NT2/D1 (cell line): Measurements from ENCODE around the gene DNAJC18.

ENCODE experiments used
- SUZ12 ChIP-seq: IDR thresholded peaks from 2 replicates; pipeline ENCODE4 v1.6.1; 2011; ENCODE audit not compliant: insufficient read length, insufficient read depth; ENCODE audit errors: extremely low read depth
- YY1 ChIP-seq: IDR thresholded peaks from 2 replicates; pipeline ENCODE4 v1.6.1; 2011; ENCODE audit not compliant: insufficient read length, insufficient read depth
- ZNF274 ChIP-seq: IDR thresholded peaks from 2 replicates; pipeline ENCODE4 v1.6.1; 2011; ENCODE audit warnings: mild to moderate bottlenecking, low read depth, low read length

DNA sequence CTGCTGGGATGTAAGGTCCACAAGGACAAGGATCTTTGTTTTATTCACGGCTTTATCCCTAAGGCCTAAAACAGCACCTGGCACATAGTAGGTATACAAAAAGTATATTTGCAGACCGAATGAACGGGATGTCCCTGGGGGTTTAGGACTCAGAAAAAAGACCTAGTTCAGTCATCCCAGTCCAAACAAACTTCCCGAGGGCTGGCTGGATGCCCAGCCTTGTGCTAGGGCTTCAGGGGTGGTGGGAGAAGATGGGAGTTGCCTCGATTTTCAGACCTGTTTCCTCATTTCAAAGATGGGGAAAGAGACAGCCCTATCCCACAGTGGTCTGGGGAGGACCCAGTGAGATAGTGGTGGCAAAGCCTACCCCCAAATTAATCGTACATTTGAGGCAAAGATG lies 41.4 kb downstream of the DNAJC18 start:
- TF ChIP-seq ZNF274 (no peak), YY1 (no peak), SUZ12 (no peak)
